NCI-H82 treated with DMSO at 0.1 percent for 48 hours (cell line): Measurements from ENCODE around the gene DCP1A.
A peak's percentile ranks its signal among the peaks of the same experiment; 100 is the strongest.
"Not testable (repeated sequence)": the region's sequence is repeated elsewhere in the genome, so short reads cannot be mapped to it uniquely, and the experiment has no call there.

Source experiments
- DNase-seq: peaks from one replicate; lab custom pipeline; 2025; ENCODE audit not compliant: unreplicated experiment; lab: John Stamatoyannopoulos, UW

The DCP1A gene

GRCh38 chr3:53347261-53348064 is at the start of gene DCP1A:
Gene DCP1A (minus strand): TSS chr3:53347543. CDS start chr3:53347517, 26 bp downstream.
- DNase-seq: peak; percentile 70

DNA sequence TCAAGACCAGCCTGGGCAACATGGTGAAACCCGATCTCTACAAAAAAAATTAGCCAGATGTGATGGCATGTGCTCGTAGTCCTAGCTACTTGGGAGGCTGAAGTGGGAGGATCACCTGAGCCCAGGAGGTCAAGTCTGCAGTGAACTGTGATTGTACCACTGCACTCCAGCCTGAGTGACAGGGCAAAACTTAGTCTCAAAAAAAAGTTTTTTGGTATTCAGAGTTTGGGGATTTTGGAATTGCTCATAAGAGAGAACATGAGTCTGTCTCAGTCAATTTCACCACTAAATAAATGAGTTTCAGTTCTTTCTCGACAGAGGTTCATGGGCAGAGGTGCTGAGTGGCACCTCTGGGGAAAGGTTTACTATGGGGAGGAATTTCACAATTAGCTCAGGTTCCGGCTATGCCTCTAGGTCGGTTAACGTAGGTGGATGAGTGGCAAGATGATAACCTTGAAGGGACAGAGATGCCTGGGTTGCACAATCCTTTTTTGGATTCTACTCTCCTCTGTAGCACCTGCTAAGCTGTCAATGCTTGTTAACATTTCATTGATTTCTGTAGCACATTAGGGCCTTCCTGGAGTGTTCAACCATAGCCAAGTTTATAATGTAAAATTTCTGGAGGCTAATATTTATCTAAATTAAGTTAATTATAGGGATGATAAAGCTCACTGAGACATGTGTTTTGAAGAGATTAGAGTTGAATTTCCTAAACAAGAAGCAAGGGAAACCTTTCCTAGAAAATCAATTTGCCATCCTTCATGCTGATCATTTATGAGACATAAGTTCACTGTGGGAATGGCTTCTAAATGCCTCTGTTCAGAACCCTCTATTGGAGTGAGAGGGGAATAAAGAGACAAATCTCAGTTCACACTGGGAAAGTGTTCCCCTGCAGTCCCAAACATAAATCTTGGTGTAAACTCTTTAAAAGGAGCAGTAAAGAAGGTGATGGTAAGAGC is 37.4 kb upstream of the DCP1A start:
- DNase-seq: no peak

DNA sequence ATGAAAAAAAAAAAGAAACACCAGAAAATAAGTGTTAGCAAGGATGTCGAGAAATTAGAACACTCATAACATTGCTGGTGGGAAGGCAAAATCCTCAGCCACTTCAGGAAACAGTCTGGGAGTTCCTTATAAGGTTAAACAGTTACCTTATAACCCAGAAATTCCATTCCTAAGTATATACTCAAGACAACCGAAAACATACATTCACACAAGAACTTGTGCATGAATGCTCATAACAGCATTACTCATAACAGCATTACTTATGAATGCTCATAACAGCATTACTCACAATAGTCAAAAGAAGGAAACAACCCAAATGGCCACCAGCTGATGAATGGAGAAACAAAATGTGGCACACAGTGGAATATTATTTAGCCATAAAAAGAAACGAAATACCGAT is 34.8 kb upstream of the DCP1A start:
- no peak for DNase-seq

- DNase-seq: no peak
Measured at GRCh38 chr3:53380306-53380705, 33.0 kb upstream of the DCP1A start.

DNA sequence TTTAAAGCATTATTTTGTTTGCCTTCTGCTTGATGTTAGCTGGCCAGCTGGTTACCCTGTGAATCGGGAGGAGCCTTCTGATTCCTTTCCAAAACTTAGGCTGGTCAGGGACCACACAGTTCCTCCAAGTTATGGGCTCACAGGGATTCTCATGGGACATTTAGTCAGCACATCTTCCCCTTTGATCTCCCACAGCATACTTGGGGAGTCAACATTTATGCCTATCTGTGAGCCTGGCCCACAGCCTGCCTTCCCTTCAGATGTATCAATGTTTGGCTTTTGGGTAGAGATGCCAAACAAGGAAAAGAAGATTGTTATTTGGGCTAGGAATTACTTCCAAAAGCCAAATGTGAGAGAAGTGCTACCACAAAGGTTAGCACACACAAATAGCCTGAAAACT is 32.6 kb upstream of the DCP1A start:
- DNase-seq: no peak

GRCh38 chr3:53377794-53378193 is 30.5 kb upstream of the DCP1A start:
- DNase-seq: no peak

DNA sequence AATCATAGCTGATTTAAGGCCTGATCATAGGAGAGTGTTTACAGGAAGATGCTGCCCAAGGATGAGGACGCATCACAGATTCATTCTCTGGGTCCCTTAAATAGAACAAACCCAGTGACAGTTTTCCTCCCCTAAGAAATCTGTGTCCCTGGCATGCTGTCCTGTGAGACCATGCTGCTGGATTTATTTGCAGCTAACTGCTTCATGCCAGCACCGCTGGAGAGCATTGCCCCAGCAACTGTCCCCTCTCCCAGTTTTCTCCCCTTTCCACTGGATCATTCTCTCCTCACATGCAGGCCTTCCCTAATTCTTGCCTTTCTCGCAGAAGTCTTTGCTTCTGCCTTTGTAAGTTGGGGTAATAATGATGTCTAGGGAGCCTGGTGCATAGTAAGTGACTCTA is 29.3 kb upstream of the DCP1A start:
- DNase-seq: no peak

- no peak for DNase-seq
Measured at GRCh38 chr3:53375019-53375418, 27.7 kb upstream of the DCP1A start.

DNA sequence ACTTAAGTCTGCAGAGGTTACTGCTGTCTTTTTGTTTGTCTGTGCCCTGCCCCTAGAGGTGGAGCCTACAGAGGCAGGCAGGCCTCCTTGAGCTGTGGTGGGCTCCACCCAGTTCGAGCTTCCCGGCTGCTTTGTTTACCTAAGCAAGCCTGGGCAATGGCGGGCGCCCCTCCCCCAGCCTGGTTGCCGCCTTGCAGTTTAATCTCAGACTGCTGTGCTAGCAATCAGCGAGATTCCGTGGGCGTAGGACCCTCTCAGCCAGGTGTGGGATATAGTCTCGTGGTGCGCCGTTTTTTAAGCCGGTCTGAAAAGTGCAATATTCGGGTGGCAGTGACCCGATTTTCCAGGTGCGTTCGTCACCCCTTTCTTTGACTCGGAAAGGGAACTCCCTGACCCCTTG is 23.4 kb upstream of the DCP1A start:
- not testable (repeated sequence) for DNase-seq

DNA sequence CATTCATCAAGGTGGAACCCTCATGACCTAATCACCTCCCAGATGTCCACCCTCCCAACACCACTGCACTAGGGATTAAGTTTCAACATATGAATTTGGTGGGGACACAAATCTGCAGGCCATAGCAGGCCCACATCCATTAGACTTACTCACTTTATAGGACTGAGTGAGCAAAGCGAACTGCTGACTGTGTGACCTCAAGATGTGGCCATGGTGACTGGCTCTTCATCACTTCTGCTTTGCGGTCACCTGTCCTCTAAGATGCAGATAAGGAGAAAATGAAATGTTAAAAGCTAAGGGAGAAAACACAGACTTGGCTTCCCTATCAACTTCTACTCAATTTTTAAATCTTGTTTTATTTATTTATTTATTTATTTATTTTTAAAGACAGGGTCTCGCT is 14.5 kb upstream of the DCP1A start:
- no peak for DNase-seq

DNA sequence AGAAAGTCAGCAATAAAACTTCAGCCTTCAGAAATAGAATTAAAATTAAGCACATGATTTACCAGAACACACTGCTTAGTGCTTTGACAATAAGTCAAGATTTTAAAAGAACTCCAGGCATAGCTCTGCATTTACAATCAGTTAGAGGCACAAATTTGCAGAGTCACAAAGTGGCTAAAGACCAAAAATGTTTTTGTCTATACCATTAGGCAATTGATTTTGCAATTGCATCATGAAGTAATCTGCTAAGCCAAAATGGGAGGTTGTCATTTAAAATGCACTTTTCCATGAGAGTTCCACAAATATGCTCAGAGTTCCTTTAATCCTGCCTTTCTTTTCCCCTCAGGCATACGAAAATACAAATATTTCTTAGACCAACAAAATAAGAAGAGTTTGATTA is 10.1 kb upstream of the DCP1A start:
- DNase-seq: no peak

DNA sequence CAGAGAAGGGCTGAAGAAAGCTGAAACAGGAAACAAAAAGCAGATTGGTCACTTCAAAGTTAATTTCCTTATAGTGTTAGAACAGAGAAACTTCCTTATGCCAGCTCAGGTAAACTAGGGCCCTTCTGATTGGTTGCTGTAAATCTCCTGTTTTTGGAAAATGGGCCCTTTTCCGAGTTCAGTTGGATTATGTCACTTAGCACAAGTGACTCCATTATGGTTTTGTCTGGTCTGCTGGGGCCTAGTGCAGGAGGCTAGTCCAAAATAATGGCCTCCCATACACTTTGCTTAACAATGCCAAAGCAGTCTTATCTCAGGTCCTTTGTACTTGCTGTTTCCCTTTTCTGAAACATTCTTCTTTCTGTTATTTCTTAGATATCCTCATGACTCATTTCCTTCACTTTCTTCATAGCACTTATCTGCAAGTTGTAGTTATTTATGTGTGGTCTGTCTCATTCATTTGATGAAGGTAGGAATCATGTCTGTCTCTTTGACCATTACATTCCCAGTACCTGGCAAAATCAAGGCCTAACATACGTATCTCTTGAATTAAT is 7.7 kb upstream of the DCP1A start:
- DNase-seq: no peak

- DNase-seq: no peak
Measured at GRCh38 chr3:53353202-53353601, 5.9 kb upstream of the DCP1A start.

GRCh38 chr3:53350652-53351051 is 3.3 kb upstream of the DCP1A start:
- peak; percentile 56 for DNase-seq

GRCh38 chr3:53348118-53348517 is 775 bp upstream of the DCP1A start:
- DNase-seq: not testable (repeated sequence)

DNA sequence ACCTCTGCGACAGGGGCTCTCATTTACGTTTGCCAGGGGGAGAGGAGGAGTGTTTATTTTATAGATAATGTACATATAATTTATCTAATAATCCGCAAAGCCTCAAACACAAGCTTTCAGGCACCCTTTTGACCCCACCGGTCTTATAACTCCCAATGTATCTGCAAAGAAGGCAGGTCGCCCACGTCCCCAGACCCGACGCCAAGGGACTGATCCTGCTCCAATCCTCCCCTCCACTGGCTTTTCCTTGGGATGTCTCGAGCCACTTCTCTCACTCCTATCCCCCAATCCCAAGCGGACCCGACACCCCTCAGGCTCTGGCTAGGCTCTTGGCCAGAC is 452 bp downstream of the DCP1A start:
- peak; percentile 37 for DNase-seq

DNA sequence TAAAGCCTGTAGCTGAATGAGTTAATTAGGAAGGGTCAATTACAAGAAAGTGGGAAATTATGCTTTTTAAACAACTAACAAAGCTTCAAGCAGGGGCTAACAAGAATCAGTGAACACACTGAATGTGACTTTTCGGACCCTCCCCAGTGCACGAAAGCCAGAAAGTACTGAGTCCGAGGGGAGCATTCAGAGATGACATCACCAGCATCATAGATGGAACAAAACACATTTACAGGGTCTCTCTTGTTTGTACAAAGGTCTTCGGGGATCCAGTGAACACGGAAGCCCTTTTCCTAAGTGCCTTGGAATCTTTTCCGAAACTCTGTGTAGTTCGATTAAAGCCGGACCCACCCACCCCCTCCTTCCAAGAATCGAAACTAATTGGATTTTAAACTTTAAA is 829 bp downstream of the DCP1A start:
- no peak for DNase-seq

GRCh38 chr3:53342353-53342752 is 5.0 kb downstream of the DCP1A start:
- no peak for DNase-seq

- no peak for DNase-seq
Measured at GRCh38 chr3:53337167-53337940, 10.0 kb downstream of the DCP1A start.

DNA sequence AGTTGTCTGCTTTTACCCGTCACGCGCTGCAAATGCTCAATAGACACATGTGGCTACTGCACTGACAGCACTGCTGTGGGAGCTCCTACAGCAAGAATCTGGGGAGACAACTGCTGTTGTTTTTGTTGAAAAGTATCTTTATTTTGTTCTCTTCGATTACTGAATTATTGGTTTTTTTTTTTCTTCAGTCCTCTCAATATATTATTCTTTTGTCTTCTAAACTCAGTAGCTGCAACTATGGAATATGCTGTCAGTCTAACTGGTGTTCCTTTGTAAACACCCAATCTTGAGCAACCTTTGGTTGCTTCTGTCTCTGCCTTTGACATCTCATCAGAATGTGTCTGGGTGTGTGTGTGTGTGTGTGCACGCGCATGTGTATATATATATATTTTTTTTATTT is 12.6 kb downstream of the DCP1A start:
- no peak for DNase-seq

DNA sequence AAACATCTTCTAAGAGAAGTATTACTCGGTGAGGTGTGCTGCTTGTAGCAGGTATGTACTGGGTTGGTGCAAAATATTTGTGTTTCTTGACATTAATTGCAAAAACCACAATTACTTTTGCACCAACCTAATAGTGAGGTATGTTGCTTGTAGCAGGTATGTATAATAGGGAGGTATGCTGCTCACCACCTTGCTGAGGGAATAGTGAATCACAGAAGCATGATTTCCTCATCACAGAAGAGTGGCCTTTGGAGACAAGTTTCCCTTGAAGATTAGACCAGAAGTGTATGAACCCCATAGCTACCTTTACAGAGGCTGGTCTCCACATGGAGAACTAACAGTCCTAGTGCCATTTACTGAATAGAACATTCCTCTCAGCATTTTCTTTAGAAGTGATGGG is 15.5 kb downstream of the DCP1A start:
- no peak for DNase-seq
